HepG2 (cell line): ENCODE measurements around the gene C12orf42. TPM values are rescaled to one million over a fixed set of nuclear protein-coding genes. Genes with fewer than 3 reads are reported as not detected.

Experiments used
- CBX1 ChIP-seq: IDR thresholded peaks from one replicate; pipeline ENCODE4 v1.6.1; 2016; ENCODE audit warnings: antibody characterized with exemption, low read depth
- STAG1 ChIP-seq: sonication (generic); formaldehyde crosslinking; IDR thresholded peaks from 2 replicates; pipeline ENCODE4 v1.4.0; 2020; ENCODE audit warnings: missing genetic modification reagents
- polyA plus RNA-seq, 8 experiments: library from polyadenylated mRNA; depleted of rRNA in 3 of 8; stranded (reverse) in 7 of 8; unstranded in 1 of 8; fragments of >200 nt; fragmentation: Illumina TruSeq in 4 of 8; extraction: Trizol in 4 of 8; gene quantifications; 2 replicates each; pipeline versions ENCODE4 v1.2.1 to v1.2.3, GENCODE V29; 2011 to 2016; ENCODE audit warnings: low read depth in 4 of 8, missing spikeins in 1 of 8, mixed read lengths in 1 of 8; ENCODE audit not compliant: insufficient read depth in 1 of 8
- total RNA-seq, 5 experiments: library from RNA; depleted of rRNA; stranded (reverse); fragments of >200 nt; fragmentation: Illumina TruSeq; extraction: Trizol; gene quantifications; 2 replicates each; pipeline ENCODE4 v1.2.3, GENCODE V29; 2016; ENCODE audit warnings: low read depth in 1 of 5
- TF ChIP-seq, protein P1 (sequence below): sonication (generic); formaldehyde crosslinking; IDR thresholded peaks from 2 replicates; pipeline ENCODE4 v1.4.0; 2020; ENCODE audit warnings: missing genetic modification reagents
- TF ChIP-seq, protein P2 (sequence below): sonication (generic); formaldehyde crosslinking; IDR thresholded peaks from 2 replicates; pipeline ENCODE4 v1.4.0; 2020; ENCODE audit warnings: mild to moderate bottlenecking, missing genetic modification reagents
- TF ChIP-seq, protein P3 (sequence below): sonication (generic); formaldehyde crosslinking; IDR thresholded peaks from 2 replicates; pipeline ENCODE4 v1.5.0; 2020; ENCODE audit warnings: mild to moderate bottlenecking, missing genetic modification reagents

The C12orf42 gene
- total and polyA plus RNA-seq, 2 of the 13 experiments (the other 11 are each of a cell fraction or from before 2014, with no cell fraction given), result not detected

GRCh38 chr12:103503546-103504480 is 8.0 kb upstream of the C12orf42 start (continued):
- TF ChIP-seq, protein P1, sequence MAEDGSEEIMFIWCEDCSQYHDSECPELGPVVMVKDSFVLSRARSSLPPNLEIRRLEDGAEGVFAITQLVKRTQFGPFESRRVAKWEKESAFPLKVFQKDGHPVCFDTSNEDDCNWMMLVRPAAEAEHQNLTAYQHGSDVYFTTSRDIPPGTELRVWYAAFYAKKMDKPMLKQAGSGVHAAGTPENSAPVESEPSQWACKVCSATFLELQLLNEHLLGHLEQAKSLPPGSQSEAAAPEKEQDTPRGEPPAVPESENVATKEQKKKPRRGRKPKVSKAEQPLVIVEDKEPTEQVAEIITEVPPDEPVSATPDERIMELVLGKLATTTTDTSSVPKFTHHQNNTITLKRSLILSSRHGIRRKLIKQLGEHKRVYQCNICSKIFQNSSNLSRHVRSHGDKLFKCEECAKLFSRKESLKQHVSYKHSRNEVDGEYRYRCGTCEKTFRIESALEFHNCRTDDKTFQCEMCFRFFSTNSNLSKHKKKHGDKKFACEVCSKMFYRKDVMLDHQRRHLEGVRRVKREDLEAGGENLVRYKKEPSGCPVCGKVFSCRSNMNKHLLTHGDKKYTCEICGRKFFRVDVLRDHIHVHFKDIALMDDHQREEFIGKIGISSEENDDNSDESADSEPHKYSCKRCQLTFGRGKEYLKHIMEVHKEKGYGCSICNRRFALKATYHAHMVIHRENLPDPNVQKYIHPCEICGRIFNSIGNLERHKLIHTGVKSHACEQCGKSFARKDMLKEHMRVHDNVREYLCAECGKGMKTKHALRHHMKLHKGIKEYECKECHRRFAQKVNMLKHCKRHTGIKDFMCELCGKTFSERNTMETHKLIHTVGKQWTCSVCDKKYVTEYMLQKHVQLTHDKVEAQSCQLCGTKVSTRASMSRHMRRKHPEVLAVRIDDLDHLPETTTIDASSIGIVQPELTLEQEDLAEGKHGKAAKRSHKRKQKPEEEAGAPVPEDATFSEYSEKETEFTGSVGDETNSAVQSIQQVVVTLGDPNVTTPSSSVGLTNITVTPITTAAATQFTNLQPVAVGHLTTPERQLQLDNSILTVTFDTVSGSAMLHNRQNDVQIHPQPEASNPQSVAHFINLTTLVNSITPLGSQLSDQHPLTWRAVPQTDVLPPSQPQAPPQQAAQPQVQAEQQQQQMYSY (CRISPR knock-in tag), result no peak
- TF ChIP-seq STAG1 (CRISPR knock-in tag) (peak; percentile 72), CBX1 (no peak)
- TF ChIP-seq, protein P2, sequence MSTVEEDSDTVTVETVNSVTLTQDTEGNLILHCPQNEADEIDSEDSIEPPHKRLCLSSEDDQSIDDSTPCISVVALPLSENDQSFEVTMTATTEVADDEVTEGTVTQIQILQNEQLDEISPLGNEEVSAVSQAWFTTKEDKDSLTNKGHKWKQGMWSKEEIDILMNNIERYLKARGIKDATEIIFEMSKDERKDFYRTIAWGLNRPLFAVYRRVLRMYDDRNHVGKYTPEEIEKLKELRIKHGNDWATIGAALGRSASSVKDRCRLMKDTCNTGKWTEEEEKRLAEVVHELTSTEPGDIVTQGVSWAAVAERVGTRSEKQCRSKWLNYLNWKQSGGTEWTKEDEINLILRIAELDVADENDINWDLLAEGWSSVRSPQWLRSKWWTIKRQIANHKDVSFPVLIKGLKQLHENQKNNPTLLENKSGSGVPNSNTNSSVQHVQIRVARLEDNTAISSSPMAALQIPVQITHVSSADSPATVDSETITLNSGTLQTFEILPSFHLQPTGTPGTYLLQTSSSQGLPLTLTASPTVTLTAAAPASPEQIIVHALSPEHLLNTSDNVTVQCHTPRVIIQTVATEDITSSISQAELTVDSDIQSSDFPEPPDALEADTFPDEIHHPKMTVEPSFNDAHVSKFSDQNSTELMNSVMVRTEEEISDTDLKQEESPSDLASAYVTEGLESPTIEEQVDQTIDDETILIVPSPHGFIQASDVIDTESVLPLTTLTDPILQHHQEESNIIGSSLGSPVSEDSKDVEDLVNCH, result no peak
- TF ChIP-seq, protein P3, sequence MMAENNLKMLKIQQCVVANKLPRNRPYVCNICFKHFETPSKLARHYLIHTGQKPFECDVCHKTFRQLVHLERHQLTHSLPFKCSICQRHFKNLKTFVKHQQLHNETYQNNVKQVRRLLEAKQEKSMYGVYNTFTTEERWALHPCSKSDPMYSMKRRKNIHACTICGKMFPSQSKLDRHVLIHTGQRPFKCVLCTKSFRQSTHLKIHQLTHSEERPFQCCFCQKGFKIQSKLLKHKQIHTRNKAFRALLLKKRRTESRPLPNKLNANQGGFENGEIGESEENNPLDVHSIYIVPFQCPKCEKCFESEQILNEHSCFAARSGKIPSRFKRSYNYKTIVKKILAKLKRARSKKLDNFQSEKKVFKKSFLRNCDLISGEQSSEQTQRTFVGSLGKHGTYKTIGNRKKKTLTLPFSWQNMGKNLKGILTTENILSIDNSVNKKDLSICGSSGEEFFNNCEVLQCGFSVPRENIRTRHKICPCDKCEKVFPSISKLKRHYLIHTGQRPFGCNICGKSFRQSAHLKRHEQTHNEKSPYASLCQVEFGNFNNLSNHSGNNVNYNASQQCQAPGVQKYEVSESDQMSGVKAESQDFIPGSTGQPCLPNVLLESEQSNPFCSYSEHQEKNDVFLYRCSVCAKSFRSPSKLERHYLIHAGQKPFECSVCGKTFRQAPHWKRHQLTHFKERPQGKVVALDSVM (CRISPR knock-in tag), result no peak
- TF ChIP-seq, all 625 proteins: peak for 4
